Transverse colon (tissue), 4 donors: ENCODE data around the gene ENG.

Experiments
- CTCF ChIP-seq, 5 experiments: fragments of 200-600 bp in 3 of 5; fragments of 450-650 bp in 2 of 5; sonication (generic) in 3 of 5; IDR thresholded peaks; 1 replicate in 2 of 5; 2 replicates in 3 of 5; pipeline ENCODE4 v1.5.1; 2016 to 2017; ENCODE audit warnings: antibody characterized with exemption in 5 of 5, inconsistent platforms in 3 of 5, mild to moderate bottlenecking in 2 of 5, moderate library complexity in 1 of 5
- EP300 ChIP-seq: sonication (generic); formaldehyde crosslinking; IDR thresholded peaks from one replicate; pipeline ENCODE4 v1.6.1; 2017; ENCODE audit warnings: antibody characterized with exemption, low read depth
- POLR2A ChIP-seq: fragments of 450-650 bp; IDR thresholded peaks from one replicate; pipeline ENCODE4 v1.6.1; 2016; ENCODE audit warnings: antibody characterized with exemption, mild to moderate bottlenecking, moderate library complexity
- POLR2AphosphoS5 ChIP-seq, 3 donors: sonication (generic); formaldehyde crosslinking; IDR thresholded peaks; one replicate each; pipeline ENCODE4 v1.6.1; 2016; ENCODE audit warnings: antibody characterized with exemption in 3 of 3

GRCh38 chr9:127812936-127813675, 41.4 kb downstream of the ENG start:
- TF ChIP-seq CTCF (IDR thresholded peaks at IDR 0.05) (no peak), POLR2A (no peak), POLR2AphosphoS5 (IDR thresholded peaks at IDR 0.05) (no peak), EP300 (no peak)
